Parathyroid adenoma (tissue), 2 donors: Measurements from ENCODE around the gene QRFP.

Experiments
- H2AFZ ChIP-seq: fragments of 300-600 bp; sonication (generic); one replicate; pipeline ENCODE4 v1.7.0; 2017; ENCODE audit warnings: antibody characterized with exemption, mild to moderate bottlenecking
- H3K27ac ChIP-seq: fragments of 300-600 bp; sonication (generic); one replicate; pipeline ENCODE4 v1.7.0; 2017
- H3K27me3 ChIP-seq: fragments of 300-600 bp; sonication (generic); one replicate; pipeline ENCODE4 v1.7.0; 2017; ENCODE audit warnings: low read length; ENCODE audit not compliant: control insufficient read depth, insufficient read depth
- H3K36me3 ChIP-seq: fragments of 300-600 bp; sonication (generic); one replicate; pipeline ENCODE4 v1.7.0; 2017; ENCODE audit warnings: low read length; ENCODE audit not compliant: control insufficient read depth, insufficient read depth
- H3K4me1 ChIP-seq: fragments of 300-600 bp; sonication (generic); one replicate; pipeline ENCODE4 v1.7.0; 2017; ENCODE audit warnings: control low read depth
- H3K4me2 ChIP-seq: fragments of 300-600 bp; sonication (generic); one replicate; pipeline ENCODE4 v1.7.0; 2017; ENCODE audit warnings: low read length
- H3K4me3 ChIP-seq: fragments of 300-600 bp; sonication (generic); one replicate; pipeline ENCODE4 v1.7.0; 2017; ENCODE audit warnings: low read depth, low read length
- H3K79me2 ChIP-seq: fragments of 300-600 bp; sonication (generic); one replicate; pipeline ENCODE4 v1.7.0; 2017; ENCODE audit warnings: control low read depth
- H3K9ac ChIP-seq: fragments of 300-600 bp; sonication (generic); one replicate; pipeline ENCODE4 v1.7.0; 2017; ENCODE audit warnings: mild to moderate bottlenecking
- H3K9me3 ChIP-seq: fragments of 300-600 bp; sonication (generic); one replicate; pipeline ENCODE4 v1.7.0; 2017; ENCODE audit warnings: low read length; ENCODE audit not compliant: control insufficient read depth
- CTCF ChIP-seq: fragments of 300-600 bp; sonication (generic); IDR thresholded peaks from one replicate; pipeline ENCODE4 v1.7.0; 2017; ENCODE audit warnings: antibody characterized with exemption, mild to moderate bottlenecking
- donor health status: primary hyperparathyroidism.

The QRFP gene

GRCh38 chr9:130845254-130845653 is 51.4 kb downstream of the QRFP start:
- no peak for TF ChIP-seq CTCF
- H3K9me3 ChIP-seq: no peaks in the 10 kb centered on the region
- peaks cover 16% of the 10 kb centered on the region for H3K4me1 ChIP-seq
- H3K27ac ChIP-seq: no peak overlapping the region
- H3K27me3 ChIP-seq: no peaks in the 10 kb centered on the region
- no peaks in the 10 kb centered on the region for H3K36me3 ChIP-seq
- H3K4me3 ChIP-seq: peak overlapping the region; percentile 3
- H3K9ac ChIP-seq: no peak overlapping the region
- no peak overlapping the region for H2AFZ ChIP-seq
- no peak overlapping the region for H3K4me2 ChIP-seq
- H3K79me2 ChIP-seq: peaks cover 9% of the 10 kb centered on the region

DNA sequence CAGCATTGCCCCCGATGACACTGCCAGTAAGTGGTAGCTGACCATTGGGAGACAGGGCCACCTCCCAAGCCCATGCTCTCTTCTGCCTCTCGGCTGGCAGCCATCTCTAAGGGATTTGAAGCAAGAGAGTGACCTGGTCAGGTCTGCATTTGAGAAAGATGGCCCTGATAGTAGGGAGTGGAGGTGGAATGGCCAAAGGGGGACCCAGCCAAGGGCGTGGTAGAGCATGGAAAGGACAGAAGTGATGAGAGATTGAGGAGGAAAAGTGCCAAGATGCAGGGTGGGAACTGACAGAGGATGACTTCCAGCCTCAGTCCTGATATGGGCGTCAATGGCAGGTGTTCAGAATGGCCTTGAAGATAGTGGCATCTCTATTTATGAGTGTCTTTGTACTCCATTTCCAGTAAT is 52.6 kb downstream of the QRFP start:
- Histone ChIP-seq H3K4me1 (peaks cover 15% of the 10 kb centered on the region), H3K27ac (no peak overlapping the region), H3K9me3 (no peaks in the 10 kb centered on the region), H3K4me3 (no peak overlapping the region), H3K36me3 (no peaks in the 10 kb centered on the region), H3K79me2 (peaks cover 17% of the 10 kb centered on the region), H2AFZ (no peak overlapping the region), H3K4me2 (no peak overlapping the region), H3K9ac (no peak overlapping the region), H3K27me3 (no peaks in the 10 kb centered on the region)
- TF ChIP-seq CTCF: no peak

- no peak for TF ChIP-seq CTCF
- Histone ChIP-seq H3K9ac (no peak overlapping the region), H2AFZ (no peak overlapping the region), H3K79me2 (peaks cover 18% of the 10 kb centered on the region), H3K4me3 (no peak overlapping the region), H3K4me1 (peaks cover 15% of the 10 kb centered on the region), H3K36me3 (no peaks in the 10 kb centered on the region), H3K27ac (no peak overlapping the region), H3K27me3 (no peaks in the 10 kb centered on the region), H3K4me2 (no peak overlapping the region), H3K9me3 (no peaks in the 10 kb centered on the region)
Measured at GRCh38 chr9:130843049-130843908, 53.3 kb downstream of the QRFP start.
